Measurements from ENCODE around the gene MLC1.
"Not testable (repeated sequence)": the region's sequence is repeated elsewhere in the genome, so short reads cannot be mapped to it uniquely, and the experiment has no call there.

The MLC1 gene

DNA sequence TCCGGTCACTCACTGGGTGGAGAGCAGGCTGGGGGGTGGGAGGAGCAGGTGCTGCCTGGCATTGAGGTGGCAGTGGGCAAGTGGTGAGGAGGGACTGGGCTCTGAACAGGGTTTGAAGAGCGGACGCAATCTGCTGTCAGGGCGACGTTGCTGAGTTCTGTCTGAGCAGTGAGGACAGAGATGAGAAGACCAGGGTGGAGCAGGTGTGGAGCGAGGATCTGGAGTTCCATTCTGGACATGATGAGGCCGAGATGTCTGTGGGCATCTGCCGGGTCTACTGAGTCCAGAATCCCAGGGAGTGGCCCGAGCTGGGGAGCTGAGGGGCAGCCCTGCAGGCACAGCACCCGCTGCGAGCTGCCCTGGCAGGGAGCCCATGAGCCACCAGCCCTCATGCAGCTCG is 2.4 kb upstream of the MLC1 start:
- H2AFZ ChIP-seq (ENCODE audit: low read length) = no peak overlapping the region
- no peaks in the 10 kb centered on the region for H4K20me1 ChIP-seq (ENCODE audit: insufficient read depth, low read length, poor library complexity, severe bottlenecking)
- no peak overlapping the region for H3K9ac ChIP-seq (ENCODE audit: low read depth, low read length, poor library complexity, severe bottlenecking)
- peaks cover 20% of the 10 kb centered on the region; the same call in 1 of the 2 replicates for H3K79me2 ChIP-seq (ENCODE audit: insufficient read depth, low read length)
- H3K4me2 ChIP-seq (ENCODE audit: low read depth, low read length, poor library complexity, severe bottlenecking) = no peak overlapping the region
- H3K36me3 ChIP-seq (ENCODE audit: insufficient read depth, low read length) = no peaks in the 10 kb centered on the region
- H3K4me3 ChIP-seq (ENCODE audit: low read length, poor library complexity, severe bottlenecking) = no peak overlapping the region
- H3K27me3 ChIP-seq (ENCODE audit: insufficient read depth, low read length, poor library complexity, severe bottlenecking) = no peaks in the 10 kb centered on the region
- 0 out of 2 replicates have a peak, but pooled peaks cover 3% of the 10 kb centered on the region for H3F3A ChIP-seq (ENCODE audit: low read depth)
- peaks cover 20% of the 10 kb centered on the region for H3K4me1 ChIP-seq (ENCODE audit: insufficient read depth, low read length, poor library complexity, severe bottlenecking)
- no peaks in the 10 kb centered on the region for H3K9me2 ChIP-seq (replicated peaks; ENCODE audit: low read depth, low read length)
- peaks cover 3% of the 10 kb centered on the region; the same call in 1 of the 2 replicates for H3K9me3 ChIP-seq (ENCODE audit: insufficient read depth, low read depth, low read length)
- TF ChIP-seq, protein P1, sequence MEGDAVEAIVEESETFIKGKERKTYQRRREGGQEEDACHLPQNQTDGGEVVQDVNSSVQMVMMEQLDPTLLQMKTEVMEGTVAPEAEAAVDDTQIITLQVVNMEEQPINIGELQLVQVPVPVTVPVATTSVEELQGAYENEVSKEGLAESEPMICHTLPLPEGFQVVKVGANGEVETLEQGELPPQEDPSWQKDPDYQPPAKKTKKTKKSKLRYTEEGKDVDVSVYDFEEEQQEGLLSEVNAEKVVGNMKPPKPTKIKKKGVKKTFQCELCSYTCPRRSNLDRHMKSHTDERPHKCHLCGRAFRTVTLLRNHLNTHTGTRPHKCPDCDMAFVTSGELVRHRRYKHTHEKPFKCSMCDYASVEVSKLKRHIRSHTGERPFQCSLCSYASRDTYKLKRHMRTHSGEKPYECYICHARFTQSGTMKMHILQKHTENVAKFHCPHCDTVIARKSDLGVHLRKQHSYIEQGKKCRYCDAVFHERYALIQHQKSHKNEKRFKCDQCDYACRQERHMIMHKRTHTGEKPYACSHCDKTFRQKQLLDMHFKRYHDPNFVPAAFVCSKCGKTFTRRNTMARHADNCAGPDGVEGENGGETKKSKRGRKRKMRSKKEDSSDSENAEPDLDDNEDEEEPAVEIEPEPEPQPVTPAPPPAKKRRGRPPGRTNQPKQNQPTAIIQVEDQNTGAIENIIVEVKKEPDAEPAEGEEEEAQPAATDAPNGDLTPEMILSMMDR (conservative IDR thresholded peaks at IDR 0.05; ENCODE audit: low read length) = no peak
- no peak for TF ChIP-seq EZH2phosphoT487 (IDR thresholded peaks at IDR 0.05; ENCODE audit: borderline replicate concordance)

DNA sequence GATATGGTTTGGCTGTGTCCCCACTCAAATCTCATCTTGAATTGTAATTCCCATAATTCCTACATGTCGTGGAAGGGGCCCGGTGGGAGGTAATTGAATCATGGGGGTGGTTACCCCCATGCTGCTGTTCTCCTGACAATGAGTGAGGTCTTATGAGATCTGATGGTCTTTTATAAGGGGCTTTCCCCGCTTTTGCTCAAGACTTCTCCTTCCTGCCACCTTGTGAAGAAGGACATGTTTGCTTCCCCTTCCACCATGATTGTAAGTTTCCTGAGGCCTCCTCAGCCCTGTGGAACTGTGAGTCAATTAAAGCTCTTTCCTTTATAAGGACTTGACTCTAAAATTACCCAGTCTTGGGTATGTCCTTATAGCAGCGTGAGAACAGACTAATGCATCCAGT is 1.7 kb upstream of the MLC1 start:
- not testable (repeated sequence) for H3K4me2 ChIP-seq (ENCODE audit: low read depth, low read length, poor library complexity, severe bottlenecking); H3F3A ChIP-seq (ENCODE audit: low read depth); H2AFZ ChIP-seq (ENCODE audit: low read length); H3K36me3 ChIP-seq (ENCODE audit: insufficient read depth, low read length); H3K9me3 ChIP-seq (ENCODE audit: insufficient read depth, low read depth, low read length); H3K27me3 ChIP-seq (ENCODE audit: insufficient read depth, low read length, poor library complexity, severe bottlenecking); H3K9me2 ChIP-seq (replicated peaks; ENCODE audit: low read depth, low read length); H4K20me1 ChIP-seq (ENCODE audit: insufficient read depth, low read length, poor library complexity, severe bottlenecking); H3K9ac ChIP-seq (ENCODE audit: low read depth, low read length, poor library complexity, severe bottlenecking); H3K4me3 ChIP-seq (ENCODE audit: low read length, poor library complexity, severe bottlenecking)
- H3K4me1 ChIP-seq (ENCODE audit: insufficient read depth, low read length, poor library complexity, severe bottlenecking) = peaks cover 20% of the 10 kb centered on the region
- peaks cover 20% of the 10 kb centered on the region; the same call in 1 of the 2 replicates for H3K79me2 ChIP-seq (ENCODE audit: insufficient read depth, low read length)

DNA sequence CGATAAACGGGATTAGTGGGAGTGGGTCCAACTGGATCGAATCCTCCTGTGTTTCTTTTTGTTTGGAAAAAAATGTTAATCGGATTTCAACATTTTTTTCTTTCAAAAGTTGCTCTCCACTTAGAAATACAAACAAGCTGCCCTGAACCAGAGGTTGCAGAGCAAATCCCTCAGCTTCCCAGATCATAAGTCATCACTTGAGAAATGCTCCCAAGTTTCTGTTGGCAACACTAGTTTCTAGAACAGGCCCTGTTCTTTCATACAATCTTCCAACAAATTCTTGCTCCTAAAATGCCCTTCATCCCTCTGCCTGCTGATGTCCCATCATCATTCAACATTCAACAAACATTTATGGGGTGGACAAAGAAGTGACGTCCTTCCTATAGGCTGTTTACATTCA is 1.3 kb upstream of the MLC1 start:
- Histone ChIP-seq H2AFZ (ENCODE audit: low read length) (no peak overlapping the region), H3K4me1 (ENCODE audit: insufficient read depth, low read length, poor library complexity, severe bottlenecking) (peaks cover 20% of the 10 kb centered on the region), H3K27me3 (ENCODE audit: insufficient read depth, low read length, poor library complexity, severe bottlenecking) (no peaks in the 10 kb centered on the region), H3K9me2 (replicated peaks; ENCODE audit: low read depth, low read length) (no peaks in the 10 kb centered on the region), H3K9ac (ENCODE audit: low read depth, low read length, poor library complexity, severe bottlenecking) (no peak overlapping the region), H3K4me2 (ENCODE audit: low read depth, low read length, poor library complexity, severe bottlenecking) (no peak overlapping the region), H3K79me2 (ENCODE audit: insufficient read depth, low read length) (peaks cover 20% of the 10 kb centered on the region; the same call in 1 of the 2 replicates), H3K4me3 (ENCODE audit: low read length, poor library complexity, severe bottlenecking) (no peak overlapping the region), H4K20me1 (ENCODE audit: insufficient read depth, low read length, poor library complexity, severe bottlenecking) (no peaks in the 10 kb centered on the region), H3K9me3 (ENCODE audit: insufficient read depth, low read depth, low read length) (peaks cover 3% of the 10 kb centered on the region; the same call in 1 of the 2 replicates), H3F3A (ENCODE audit: low read depth) (0 out of 2 replicates have a peak, but pooled peaks cover 3% of the 10 kb centered on the region), H3K36me3 (ENCODE audit: insufficient read depth, low read length) (no peaks in the 10 kb centered on the region)
- TF ChIP-seq, protein P1 (conservative IDR thresholded peaks at IDR 0.05; ENCODE audit: low read length) = no peak
- no peak for TF ChIP-seq EZH2phosphoT487 (IDR thresholded peaks at IDR 0.05; ENCODE audit: borderline replicate concordance)

- Histone ChIP-seq H3F3A (ENCODE audit: low read depth) (0 out of 2 replicates have a peak, but pooled peaks cover 3% of the 10 kb centered on the region), H3K9ac (ENCODE audit: low read depth, low read length, poor library complexity, severe bottlenecking) (no peak overlapping the region), H3K79me2 (ENCODE audit: insufficient read depth, low read length) (peaks cover 20% of the 10 kb centered on the region; the same call in 1 of the 2 replicates), H3K4me1 (ENCODE audit: insufficient read depth, low read length, poor library complexity, severe bottlenecking) (peaks cover 20% of the 10 kb centered on the region), H3K36me3 (ENCODE audit: insufficient read depth, low read length) (no peaks in the 10 kb centered on the region), H3K9me3 (ENCODE audit: insufficient read depth, low read depth, low read length) (peaks cover 3% of the 10 kb centered on the region; the same call in 1 of the 2 replicates), H3K4me3 (ENCODE audit: low read length, poor library complexity, severe bottlenecking) (no peak overlapping the region), H2AFZ (ENCODE audit: low read length) (no peak overlapping the region), H3K27me3 (ENCODE audit: insufficient read depth, low read length, poor library complexity, severe bottlenecking) (no peaks in the 10 kb centered on the region), H4K20me1 (ENCODE audit: insufficient read depth, low read length, poor library complexity, severe bottlenecking) (no peaks in the 10 kb centered on the region), H3K4me2 (ENCODE audit: low read depth, low read length, poor library complexity, severe bottlenecking) (no peak overlapping the region), H3K9me2 (replicated peaks; ENCODE audit: low read depth, low read length) (no peaks in the 10 kb centered on the region)
- TF ChIP-seq EZH2phosphoT487 (IDR thresholded peaks at IDR 0.05; ENCODE audit: borderline replicate concordance) = no peak
- TF ChIP-seq, protein P1 (conservative IDR thresholded peaks at IDR 0.05; ENCODE audit: low read length) = no peak
Observed at GRCh38 chr22:50084614-50085021, 608 bp downstream of the MLC1 start.
